ENCODE measurements around the gene ZBTB42. TPM values are rescaled to one million over a fixed set of nuclear protein-coding genes. Genes with fewer than 3 reads are reported as not detected.
"Not testable (repeated sequence)": the region's sequence is repeated elsewhere in the genome, so short reads cannot be mapped to it uniquely, and the experiment has no call there.

The ZBTB42 gene
- total RNA-seq, 1 experiment from 2014 or later: 5.2 TPM

DNA sequence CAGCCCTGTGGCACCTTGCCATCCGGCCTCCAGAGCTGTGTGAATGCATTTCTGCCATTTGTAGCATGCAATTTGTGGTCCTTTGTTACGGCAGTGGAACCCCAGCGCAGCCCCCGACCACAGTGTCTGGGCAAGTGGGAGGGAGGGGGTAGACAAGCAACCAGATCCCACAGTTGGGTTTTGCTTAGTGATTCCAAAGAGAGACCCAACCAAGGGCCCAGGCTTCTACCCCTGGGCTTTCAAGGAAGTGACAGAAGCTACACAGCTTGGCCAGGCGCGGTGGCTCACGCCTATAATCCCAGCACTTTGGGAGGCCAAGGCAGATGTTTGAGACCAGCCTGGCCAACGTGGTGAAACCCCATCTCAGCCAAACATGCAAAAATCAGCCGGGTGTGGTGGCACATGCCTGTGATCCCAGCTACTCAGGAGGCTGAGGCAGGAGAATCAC lies 17.8 kb downstream of the ZBTB42 start:
- no peak for DNase-seq (ENCODE audit: low read depth, low spot score)
- in situ Hi-C loops (cut with HindIII; ENCODE audit: low pct_unique_long_range_greater_than_20kb, low sequenced_read_pairs): no loop called here

DNA sequence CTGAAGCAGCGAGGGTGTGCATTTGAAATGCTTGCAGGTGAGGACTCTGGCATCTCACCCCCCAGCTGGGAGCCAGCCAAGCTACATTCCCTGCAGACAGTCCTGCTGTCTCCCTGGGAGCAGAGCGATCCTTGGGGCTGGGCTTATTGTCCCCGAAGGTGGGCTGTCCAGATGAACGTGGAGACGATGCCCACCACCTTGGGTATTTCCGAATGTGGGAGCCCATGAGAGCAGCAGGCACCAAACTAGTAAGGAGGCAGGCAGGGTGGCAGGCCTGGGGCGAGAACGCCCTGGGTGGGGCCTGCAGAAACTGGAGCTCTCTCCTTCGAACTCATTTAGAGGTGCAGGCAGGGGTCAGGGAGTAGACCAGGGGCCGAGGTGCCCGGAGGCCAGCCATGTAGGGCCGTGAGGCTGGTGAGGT lies 18.5 kb downstream of the ZBTB42 start:
- in situ Hi-C loops (cut with HindIII; ENCODE audit: low pct_unique_long_range_greater_than_20kb, low sequenced_read_pairs): no loop called here

DNA sequence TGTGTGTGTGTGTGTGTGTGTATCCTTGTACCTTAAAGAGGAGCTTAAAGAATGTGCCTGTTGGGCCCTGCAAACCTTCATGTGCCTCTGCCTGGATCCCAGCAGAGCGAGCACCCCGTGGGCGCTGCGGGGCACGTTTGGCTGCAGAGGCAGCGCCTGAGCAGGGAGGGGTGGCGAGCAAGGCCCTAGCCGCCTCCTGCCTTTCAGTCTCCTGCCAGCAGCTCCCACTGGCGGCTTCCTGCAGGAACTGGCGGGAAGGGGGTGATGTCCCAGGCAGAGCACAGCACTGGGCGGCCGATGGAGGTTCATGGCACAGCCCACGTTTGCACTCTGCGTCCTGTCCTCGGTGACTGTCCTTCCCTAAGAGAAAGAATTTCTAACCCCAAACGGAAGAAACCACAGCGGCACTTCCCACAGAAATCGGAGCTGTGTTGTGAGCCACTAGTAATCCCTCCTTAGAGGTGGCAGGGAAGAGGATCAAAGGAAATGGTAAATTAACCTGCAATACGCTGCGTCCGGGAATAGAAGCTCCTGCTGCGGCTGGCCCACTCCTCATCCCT lies 19.8 kb downstream of the ZBTB42 start:
- in situ Hi-C loops (cut with HindIII; ENCODE audit: low pct_unique_long_range_greater_than_20kb, low sequenced_read_pairs): no loop called here

More for the DNA sequence above, 18.5 kb downstream of the ZBTB42 start:
- no peak for DNase-seq (ENCODE audit: low read depth, low spot score)

DNA sequence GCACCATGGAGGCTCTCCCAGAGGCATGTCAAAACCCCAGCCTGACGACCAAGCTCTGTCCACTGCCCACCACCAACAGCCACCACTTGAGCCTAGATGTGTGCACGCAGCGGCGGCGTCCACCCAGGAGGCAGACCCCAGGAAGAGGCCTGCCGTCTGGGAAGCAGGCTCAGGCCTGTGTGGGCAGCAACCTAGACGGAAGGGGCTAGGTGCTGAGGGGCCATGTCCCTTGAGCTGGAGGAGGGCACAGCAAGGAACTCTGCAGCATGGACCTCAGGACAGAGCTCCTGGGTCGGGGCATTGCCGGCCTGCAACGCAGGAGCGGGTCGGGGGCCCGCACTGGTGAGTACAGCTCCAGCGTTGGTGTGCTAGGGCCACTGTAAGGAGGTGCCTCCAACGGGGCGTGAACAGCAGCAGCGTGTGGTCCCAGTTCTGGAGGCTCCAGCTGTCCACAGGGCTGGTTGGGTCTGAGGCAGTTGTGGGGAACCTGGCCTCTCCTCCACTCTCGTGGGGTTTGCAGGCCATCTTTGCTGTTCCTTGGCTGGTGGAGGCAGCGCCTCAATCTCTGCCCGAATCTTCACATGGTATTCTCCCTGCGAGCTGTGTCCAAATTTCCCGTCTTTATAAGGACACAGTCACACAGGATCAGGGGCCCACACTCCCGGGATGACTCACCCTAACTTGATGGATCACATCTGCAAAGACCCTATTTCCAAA lies 20.5 kb downstream of the ZBTB42 start:
- in situ Hi-C loops (cut with HindIII; ENCODE audit: low pct_unique_long_range_greater_than_20kb, low sequenced_read_pairs): no loop called here
- no peak for DNase-seq (ENCODE audit: low read depth, low spot score)

More for the DNA sequence above, 19.8 kb downstream of the ZBTB42 start:
- DNase-seq (ENCODE audit: low read depth, low spot score): peak; percentile 87

DNA sequence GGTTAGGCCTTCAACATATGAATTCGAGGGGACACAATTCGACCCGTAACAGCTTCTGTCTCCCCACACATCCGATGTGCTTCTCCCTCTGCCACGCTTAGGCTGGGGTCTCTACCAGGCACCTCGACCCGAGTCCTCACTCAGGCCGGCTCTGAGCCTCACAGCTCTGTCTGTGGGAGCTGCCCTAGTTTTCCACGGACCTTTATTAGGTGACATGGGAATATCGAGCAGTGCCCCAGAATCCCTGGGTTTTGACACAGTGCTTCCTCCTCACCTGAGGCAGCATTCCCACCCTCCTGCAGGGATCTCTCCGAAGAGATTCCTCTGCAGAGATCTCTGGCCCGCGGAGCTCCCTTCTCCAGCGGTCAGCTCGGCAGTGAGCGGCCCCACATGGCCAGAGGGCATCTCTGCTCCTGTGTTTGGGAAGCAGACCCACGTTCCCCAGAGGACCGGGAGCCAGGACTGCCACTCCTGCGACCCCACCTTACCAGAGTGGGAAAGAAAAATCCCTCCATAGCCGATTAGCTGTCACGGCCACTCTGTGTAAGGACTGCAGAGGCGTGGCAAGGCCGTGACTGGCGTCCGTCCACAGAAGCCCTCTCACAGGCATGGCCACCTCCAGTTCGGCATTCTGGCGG lies 21.2 kb downstream of the ZBTB42 start:
- in situ Hi-C loops (cut with HindIII; ENCODE audit: low pct_unique_long_range_greater_than_20kb, low sequenced_read_pairs): no loop called here
- DNase-seq (ENCODE audit: low read depth, low spot score): no peak

DNA sequence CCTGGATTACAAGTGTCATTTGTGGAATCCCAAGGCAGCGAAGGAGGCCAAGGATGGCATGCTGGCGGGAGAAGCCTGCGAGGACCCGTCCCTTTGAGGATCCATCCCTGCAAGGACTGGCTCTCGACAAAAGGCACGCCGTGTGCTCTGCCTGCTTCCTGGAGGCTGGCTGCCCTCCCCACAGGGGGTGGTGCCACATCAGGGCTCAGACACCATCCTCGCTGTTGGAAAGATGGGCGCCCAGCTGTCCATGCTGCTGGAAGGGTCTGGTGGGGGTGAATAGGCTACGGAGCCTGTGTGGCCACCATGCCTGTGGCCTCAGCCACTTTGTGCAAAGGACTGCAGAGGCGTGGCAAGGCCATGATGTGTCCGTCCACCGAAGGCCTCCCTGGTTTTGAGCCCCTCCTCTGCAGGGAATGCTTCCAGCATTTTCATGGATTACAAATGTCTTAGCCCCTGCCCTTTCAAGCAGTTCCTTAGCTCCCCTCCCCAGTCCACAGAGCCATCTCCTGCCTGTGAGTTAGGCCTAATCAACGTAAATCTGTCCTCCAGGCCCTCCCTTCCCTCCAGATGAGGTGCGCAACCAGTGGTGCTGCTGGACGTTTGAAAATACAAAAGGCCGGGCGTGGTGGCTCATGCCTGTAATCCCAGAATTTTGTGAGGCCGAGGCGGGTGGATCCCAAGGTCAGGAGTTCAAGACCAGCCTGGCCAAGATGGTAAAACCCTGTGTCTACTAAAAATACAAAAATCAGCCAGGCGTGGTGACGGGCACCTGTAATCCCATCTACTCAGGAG lies 22.1 kb downstream of the ZBTB42 start:
- in situ Hi-C loops (cut with HindIII; ENCODE audit: low pct_unique_long_range_greater_than_20kb, low sequenced_read_pairs): no loop called here

DNA sequence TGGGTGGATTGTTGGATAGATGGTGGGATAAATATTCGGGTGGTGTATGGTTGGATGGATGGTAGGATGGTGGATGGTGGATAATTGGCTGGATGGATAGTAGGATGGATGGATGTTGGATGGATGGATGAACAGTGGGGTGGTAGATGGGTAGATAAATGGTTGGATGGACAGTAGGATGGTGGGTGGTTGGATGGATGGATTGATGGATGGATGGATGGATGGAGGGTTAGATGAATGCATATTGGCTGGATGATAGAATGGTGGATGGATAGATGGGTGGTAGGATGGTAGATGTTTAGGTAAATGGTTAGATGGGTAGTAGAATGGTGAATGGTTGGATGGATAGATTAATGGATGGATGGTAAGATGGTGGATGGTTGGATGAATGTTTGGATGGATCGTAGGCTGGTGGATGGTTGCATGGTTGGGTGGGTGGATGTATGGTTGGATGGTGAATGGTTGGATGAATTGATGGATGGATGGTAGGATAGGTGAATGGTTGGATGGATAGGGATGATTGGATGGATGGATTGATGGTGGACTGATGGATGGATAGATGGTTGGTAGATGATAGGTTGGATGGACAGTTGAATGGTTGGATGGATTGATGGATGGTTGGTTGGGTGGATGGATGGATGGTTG lies 23.6 kb downstream of the ZBTB42 start:
- in situ Hi-C loops (cut with HindIII; ENCODE audit: low pct_unique_long_range_greater_than_20kb, low sequenced_read_pairs): no loop called here

More for the DNA sequence above, 22.1 kb downstream of the ZBTB42 start:
- DNase-seq (ENCODE audit: low read depth, low spot score): no peak

DNA sequence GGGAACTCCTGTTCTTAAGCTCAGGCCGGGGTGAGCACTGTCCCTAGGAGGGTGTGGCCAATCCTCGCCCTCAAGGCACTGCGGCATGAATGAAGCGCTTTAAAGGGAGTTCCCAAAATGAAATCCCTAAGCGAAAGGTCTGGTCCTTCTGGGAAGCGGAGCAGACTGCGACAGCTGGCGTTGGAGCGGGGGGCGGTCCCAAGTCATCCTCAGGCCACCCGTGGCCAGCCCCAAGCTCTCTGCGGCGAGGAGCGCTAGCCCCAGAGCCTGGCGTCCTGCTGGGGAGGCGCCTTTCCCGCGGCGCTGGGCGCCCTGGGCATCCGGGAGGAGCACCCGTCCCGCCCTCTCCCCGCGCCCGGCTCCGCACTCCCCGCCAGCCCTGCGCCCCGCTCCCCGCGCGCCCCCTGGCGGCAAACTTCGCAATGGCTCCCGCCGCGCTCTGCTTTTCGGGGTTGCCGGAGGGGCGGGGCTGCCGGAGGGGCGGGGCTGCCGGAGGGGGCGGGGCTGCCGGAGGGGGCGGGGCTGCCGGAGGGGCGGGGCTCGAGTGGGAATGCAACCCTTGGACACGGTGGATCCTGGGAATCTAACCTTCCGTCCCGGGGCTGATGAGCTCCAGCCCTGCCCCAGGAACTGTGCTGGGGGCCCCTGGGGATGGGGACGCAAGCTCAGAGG lies 25.4 kb downstream of the ZBTB42 start:
- in situ Hi-C loops (cut with HindIII; ENCODE audit: low pct_unique_long_range_greater_than_20kb, low sequenced_read_pairs): no loop called here
- peak; percentile 70 for DNase-seq (ENCODE audit: low read depth, low spot score)

More for the DNA sequence above, 23.6 kb downstream of the ZBTB42 start:
- no peak for DNase-seq (ENCODE audit: low read depth, low spot score)

DNA sequence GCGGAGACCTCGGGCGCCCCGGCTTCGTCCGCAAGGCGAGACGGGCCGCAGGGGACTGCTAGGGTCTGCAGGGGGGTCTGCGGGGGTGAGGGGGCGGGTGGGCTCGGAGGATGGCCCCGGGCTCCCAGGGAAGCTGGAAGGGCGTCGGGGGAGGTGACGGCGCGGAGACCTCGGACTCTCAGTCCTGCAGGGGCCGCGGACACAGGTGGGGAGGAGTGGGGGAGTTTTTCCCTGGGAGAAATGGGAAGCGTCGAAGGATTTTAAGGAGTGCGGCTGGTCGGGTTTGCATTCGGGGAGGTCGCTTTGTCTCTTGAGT lies 25.9 kb downstream of the ZBTB42 start:
- DNase-seq (ENCODE audit: low read depth, low spot score): no peak
- in situ Hi-C loops (cut with HindIII; ENCODE audit: low pct_unique_long_range_greater_than_20kb, low sequenced_read_pairs): no loop called here

DNA sequence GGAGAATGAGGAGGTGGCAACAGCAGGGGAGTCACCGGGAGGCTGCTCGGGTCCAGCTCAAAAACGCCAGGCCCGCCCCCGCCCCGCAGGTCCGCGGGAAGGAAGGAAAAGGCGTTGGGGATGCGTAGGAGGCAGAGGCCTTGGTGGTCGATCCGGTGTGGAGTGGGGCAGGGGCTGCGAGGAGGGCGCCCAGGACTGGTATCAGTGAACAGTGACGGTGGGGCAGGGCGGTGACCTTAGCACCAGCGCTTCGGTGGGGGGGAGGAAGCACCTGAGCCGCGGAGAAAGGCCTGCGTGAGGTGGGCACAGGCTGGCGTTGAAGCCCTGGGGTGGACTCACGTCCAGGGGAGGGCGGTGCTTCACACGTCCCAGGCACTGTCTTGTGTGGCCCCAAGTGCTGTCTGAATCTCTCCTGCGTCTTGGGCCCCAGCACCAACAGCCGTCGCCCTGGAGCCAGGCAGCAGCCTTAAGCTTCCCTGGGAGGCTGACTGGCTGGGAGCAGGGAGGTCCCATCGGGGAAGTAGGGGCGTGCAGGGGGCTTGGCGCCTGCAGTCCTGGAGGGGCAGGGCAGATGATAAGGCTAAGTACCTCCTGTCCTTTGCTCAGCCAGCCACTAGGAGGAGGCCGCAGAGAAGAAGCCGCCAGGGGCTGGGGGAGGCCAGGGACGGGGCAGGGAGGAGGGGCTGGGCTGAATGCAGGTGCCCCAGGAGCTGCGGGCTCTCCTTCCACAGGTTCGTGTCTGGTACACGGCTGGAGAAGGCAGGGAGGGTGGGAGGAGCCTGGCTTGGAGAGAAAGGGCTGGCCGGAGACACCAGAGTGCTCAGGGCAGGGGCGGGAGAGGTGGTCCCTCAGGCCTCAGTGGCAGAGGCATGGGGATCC lies 26.5 kb downstream of the ZBTB42 start:
- in situ Hi-C loops (cut with HindIII; ENCODE audit: low pct_unique_long_range_greater_than_20kb, low sequenced_read_pairs): no loop called here
- DNase-seq (ENCODE audit: low read depth, low spot score): peak; percentile 80

DNA sequence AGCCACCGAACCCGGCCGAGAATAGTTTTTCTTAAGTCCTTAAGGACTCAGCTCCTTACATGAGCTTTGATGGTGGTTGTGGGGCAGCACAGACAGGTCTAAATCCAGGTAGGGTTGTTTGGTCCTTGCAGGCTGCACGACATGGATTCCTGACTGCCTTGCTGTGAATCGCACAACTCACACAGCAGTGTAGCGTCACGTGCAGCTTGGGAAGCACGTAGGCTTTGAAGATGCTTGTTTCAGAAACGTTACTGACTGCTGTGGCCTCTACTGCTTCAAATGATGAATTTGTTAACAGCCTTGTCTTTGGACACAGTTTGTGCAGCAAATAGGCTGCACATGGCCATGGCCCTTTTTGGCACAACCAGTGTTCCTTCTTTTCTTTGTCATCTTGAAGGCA lies 29.9 kb downstream of the ZBTB42 start:
- in situ Hi-C loops (cut with HindIII; ENCODE audit: low pct_unique_long_range_greater_than_20kb, low sequenced_read_pairs): no loop called here
- no peak for DNase-seq (ENCODE audit: low read depth, low spot score)

DNA sequence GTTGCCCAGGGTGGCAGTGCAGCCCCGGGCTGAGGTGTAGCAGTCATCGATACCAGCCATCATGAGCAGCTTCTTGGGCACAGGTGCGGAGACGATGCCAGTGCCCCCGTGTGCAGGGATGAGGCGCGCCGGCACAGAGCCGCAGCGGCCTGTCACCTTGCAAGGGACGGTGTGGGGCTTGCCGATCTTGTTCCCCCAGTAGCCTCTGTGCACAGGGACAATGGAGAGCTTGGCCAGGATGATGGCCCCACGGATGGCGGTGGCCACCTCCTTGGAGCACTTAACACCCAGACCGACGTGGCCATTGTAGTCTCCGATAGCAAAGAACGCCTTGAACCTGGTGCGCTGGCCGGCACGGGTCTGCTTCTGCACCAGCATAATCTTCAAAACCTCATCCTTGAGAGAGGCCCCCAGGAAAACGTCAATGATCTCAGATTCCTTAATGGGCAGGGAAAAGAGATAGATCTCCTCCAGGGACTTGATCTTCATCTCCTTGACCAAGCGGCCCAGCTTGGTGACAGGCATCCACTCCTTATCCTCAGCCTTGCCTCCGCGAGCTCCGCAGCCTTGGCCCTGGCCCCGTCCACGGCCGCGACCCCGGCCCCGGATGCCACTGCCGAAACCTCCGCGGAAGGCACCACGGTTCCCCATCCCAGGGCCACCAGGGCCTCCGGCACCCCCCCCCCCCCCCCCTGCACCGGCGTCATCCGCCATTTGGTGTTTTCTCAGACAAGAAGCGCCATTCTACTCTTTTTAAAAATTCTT lies 35.5 kb downstream of the ZBTB42 start:
- in situ Hi-C loops (cut with HindIII; ENCODE audit: low pct_unique_long_range_greater_than_20kb, low sequenced_read_pairs); DNase-seq (ENCODE audit: low read depth, low spot score): not testable (repeated sequence)

DNA sequence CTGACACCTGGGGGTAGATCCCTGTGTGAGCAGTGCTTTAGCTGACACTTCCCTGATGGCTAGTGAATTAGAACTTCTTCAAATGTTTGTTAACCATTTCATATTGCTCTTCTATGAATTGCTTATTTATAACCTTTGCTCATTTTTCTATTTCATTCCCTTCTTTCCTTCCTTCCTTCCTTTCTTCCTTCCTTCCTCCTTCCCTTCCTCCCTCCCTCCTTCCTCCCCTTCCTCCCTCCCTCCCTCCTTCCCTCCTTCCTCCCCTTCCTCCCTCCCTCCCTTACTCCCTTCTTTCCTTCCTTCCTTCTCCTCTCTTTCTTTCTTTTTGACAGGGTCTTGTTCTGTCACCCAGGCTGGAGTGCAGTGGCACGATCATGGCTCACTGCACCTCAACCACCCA lies 40.8 kb downstream of the ZBTB42 start:
- in situ Hi-C loops (cut with HindIII; ENCODE audit: low pct_unique_long_range_greater_than_20kb, low sequenced_read_pairs): no loop called here

DNA sequence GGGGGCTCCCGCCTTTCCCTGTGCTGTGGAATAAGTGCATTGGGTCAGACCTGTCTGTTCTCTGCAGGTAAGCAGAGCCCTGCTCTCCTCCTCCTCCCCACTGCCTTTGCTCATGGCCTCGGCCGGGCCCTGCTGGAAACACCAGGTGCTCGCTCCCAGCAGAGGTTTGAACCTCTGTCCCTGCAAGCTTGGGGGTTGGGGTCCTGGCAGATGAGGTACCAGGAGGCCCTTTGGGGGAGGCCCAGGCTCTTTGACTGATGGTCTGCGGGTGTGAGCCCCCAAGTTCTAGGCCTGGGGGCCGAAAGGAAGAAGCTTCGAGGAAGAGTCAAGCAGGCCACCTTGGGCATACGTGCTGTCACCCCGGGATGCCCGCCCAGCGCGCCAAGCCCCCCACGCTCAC lies 42.1 kb downstream of the ZBTB42 start:
- no peak for DNase-seq (ENCODE audit: low read depth, low spot score)
- in situ Hi-C loops (cut with HindIII; ENCODE audit: low pct_unique_long_range_greater_than_20kb, low sequenced_read_pairs): no loop called here

More for the DNA sequence above, 40.8 kb downstream of the ZBTB42 start:
- DNase-seq (ENCODE audit: low read depth, low spot score): no peak

DNA sequence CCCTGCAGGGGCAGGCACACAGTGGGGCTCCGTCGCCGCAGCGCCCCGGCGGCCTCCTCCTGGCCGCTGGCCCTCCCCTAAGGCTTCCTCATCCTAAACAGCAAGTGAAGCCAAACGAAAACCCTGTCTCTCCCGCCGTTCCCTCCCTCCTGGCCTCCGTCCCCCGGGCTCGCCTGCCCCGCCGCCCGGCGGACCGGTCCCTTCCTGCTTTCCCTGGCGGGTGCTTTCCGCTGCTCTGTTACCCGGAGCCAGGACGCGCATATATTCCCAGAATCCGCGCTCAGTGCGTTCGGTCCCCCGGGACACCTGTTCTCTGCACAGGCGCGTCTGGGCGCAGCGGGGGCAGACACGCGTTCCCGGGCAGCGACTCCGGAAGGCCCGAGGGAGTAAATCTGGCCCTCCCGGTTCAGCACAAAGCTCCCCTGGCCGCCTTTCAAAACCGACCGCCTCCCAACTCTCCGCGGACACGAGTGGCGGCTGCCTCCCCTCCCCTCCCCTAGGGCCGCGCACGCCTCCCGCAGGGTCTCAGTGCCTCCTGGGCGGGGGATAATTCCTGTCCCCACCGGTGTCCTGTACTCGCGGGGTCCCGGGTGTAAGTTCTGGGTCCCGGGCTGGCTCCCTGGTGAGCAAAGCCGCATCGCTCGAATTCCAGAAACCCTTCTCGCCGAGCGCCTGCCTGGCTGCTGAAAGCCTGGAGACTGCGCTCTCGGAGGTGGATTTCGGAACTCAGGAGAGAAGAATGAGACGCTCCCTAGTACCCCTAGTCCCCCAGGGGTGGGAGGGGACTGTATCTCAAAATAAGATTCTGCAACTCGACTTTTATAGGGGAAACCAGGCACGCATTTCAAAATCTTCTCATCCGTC lies 42.8 kb downstream of the ZBTB42 start:
- DNase-seq (ENCODE audit: low read depth, low spot score): no peak
- in situ Hi-C loops (cut with HindIII; ENCODE audit: low pct_unique_long_range_greater_than_20kb, low sequenced_read_pairs): no loop called here
